GM23338 (cell line): ENCODE results near the gene CACNA1C.

Source experiments
- CREB1 ChIP-seq: fragments of 250-450 bp; sonication (Bioruptor Pico); IDR thresholded peaks from 2 replicates; pipeline ENCODE4 v1.5.0; 2020; ENCODE audit warnings: low read depth, mild to moderate bottlenecking, moderate library complexity
- EZH2 ChIP-seq: fragments of 200-600 bp; sonication (generic); IDR thresholded peaks from one replicate; pipeline ENCODE4 v1.8.0; 2017; ENCODE audit warnings: antibody characterized with exemption, mild to moderate bottlenecking, low read depth; ENCODE audit not compliant: unreplicated experiment
- EZH2phosphoT487 ChIP-seq: fragments of 200-600 bp; sonication (generic); IDR thresholded peaks from one replicate; pipeline ENCODE4 v1.8.1; 2018; ENCODE audit warnings: antibody characterized with exemption; ENCODE audit not compliant: unreplicated experiment
- JUNB ChIP-seq: IDR thresholded peaks from one replicate; pipeline ENCODE4 v1.6.1; 2016; ENCODE audit warnings: antibody characterized with exemption; ENCODE audit not compliant: unreplicated experiment
- POLR2AphosphoS5 ChIP-seq: IDR thresholded peaks from 2 replicates; pipeline ENCODE4 v1.6.1; 2016; ENCODE audit warnings: antibody characterized with exemption, low read depth
- REST ChIP-seq: IDR thresholded peaks from one replicate; pipeline ENCODE4 v1.6.1; 2018; ENCODE audit warnings: antibody characterized with exemption; ENCODE audit not compliant: unreplicated experiment
- STAT1 ChIP-seq: IDR thresholded peaks from one replicate; pipeline ENCODE4 v1.6.1; 2016; ENCODE audit warnings: antibody characterized with exemption; ENCODE audit not compliant: unreplicated experiment
- ZNF331 ChIP-seq: fragments of 250-450 bp; sonication (Bioruptor Pico); IDR thresholded peaks from 2 replicates; pipeline ENCODE4 v1.5.0; 2020; ENCODE audit warnings: low read depth, mild to moderate bottlenecking, moderate library complexity
- TF ChIP-seq, protein P1 (sequence below), 2 experiments: fragments of 200-600 bp in 1 of 2; sonication (generic) in 1 of 2; conservative IDR thresholded peaks; 2 replicates each; pipeline versions ENCODE4 v1.5.1 to v1.6.1; 2016 to 2017; ENCODE audit warnings: antibody characterized with exemption in 2 of 2, low read depth in 2 of 2, mild to moderate bottlenecking in 2 of 2, moderate library complexity in 1 of 2
- TF ChIP-seq, protein P2 (sequence below): IDR thresholded peaks from 2 replicates; pipeline ENCODE4 v1.6.1; 2016; ENCODE audit warnings: antibody characterized with exemption

DNA sequence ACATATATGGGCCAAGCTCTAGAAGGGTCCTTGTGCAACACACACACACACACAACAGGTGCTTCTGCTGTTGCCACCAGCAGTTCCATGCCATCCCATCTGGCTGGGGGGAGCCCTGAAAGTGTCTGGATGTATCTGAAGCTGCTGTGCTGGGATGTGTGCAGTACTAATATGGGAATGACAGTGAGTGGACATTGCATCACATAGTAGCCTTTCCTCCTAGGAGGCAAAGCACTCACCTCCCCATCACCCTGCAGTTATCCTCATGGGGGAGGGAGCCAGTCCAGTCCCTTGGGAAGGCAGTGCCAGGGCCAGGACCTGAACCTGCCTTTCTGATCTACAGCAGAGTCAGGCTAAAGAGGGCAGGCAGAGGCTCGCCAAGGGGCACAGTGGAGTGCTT is 208.9 kb downstream of the CACNA1C start:
- TF ChIP-seq, protein P1, sequence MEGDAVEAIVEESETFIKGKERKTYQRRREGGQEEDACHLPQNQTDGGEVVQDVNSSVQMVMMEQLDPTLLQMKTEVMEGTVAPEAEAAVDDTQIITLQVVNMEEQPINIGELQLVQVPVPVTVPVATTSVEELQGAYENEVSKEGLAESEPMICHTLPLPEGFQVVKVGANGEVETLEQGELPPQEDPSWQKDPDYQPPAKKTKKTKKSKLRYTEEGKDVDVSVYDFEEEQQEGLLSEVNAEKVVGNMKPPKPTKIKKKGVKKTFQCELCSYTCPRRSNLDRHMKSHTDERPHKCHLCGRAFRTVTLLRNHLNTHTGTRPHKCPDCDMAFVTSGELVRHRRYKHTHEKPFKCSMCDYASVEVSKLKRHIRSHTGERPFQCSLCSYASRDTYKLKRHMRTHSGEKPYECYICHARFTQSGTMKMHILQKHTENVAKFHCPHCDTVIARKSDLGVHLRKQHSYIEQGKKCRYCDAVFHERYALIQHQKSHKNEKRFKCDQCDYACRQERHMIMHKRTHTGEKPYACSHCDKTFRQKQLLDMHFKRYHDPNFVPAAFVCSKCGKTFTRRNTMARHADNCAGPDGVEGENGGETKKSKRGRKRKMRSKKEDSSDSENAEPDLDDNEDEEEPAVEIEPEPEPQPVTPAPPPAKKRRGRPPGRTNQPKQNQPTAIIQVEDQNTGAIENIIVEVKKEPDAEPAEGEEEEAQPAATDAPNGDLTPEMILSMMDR (conservative IDR thresholded peaks at IDR 0.05; ENCODE audit: low read depth in 2 of 2) = no peak
- TF ChIP-seq POLR2AphosphoS5 (no peak), REST (no peak), EZH2 (no peak), EZH2phosphoT487 (no peak), ZNF331 (CRISPR knock-in tag) (no peak), JUNB (no peak), CREB1 (CRISPR knock-in tag) (no peak), STAT1 (no peak)
- TF ChIP-seq, protein P2, sequence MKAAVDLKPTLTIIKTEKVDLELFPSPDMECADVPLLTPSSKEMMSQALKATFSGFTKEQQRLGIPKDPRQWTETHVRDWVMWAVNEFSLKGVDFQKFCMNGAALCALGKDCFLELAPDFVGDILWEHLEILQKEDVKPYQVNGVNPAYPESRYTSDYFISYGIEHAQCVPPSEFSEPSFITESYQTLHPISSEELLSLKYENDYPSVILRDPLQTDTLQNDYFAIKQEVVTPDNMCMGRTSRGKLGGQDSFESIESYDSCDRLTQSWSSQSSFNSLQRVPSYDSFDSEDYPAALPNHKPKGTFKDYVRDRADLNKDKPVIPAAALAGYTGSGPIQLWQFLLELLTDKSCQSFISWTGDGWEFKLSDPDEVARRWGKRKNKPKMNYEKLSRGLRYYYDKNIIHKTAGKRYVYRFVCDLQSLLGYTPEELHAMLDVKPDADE = no peak
